ENCODE results near the gene CH25H.
A peak's percentile ranks its signal among the peaks of the same experiment; 100 is the strongest.
"Not testable (repeated sequence)": the region's sequence is repeated elsewhere in the genome, so short reads cannot be mapped to it uniquely, and the experiment has no call there.

Gene CH25H

DNA sequence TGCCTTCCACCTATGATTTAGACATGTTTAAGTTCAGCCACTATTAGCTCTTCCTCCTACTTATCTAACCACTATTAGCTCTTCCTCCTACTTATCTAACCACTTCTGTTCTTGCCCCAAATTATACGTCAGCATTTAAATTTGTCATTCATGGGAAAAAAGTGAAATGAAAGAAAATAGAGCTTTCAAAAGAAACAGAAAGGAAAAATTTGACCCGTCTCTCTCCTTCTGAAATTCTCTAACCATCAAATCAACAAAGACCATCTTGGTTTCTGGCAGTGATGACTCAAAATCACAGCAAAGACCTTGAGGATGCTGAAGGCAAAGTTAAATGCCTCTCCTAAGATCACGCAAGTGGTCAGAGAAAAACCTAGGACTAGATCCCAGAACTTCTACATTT is 41.9 kb upstream of the CH25H start:
- H3K36me3 ChIP-seq = peaks cover 0 to 37% (median 1%) of the 10 kb centered on the region in 11 experiments; a peak in 11 of 22 replicates
- H3K9me3 ChIP-seq (replicated peaks in 1 of 11) = peaks cover 13 to 18% (median 17%) of the 10 kb centered on the region in 11 experiments
- H4K20me1 ChIP-seq = peaks cover 0 to 27% (median 0%) of the 10 kb centered on the region in 11 experiments; a peak in 3 of 22 replicates
- peaks cover 31 to 75% (median 43%) of the 10 kb centered on the region in 10 experiments for H3K4me1 ChIP-seq
- TF ChIP-seq Cebpa-rat (IDR thresholded peaks at IDR 0.05) = no peak
- peak overlapping the region in 4 of 10 experiments; percentile 80 to 98 (median 90); a peak in 7 of 20 replicates for H3K4me3 ChIP-seq
- peak overlapping the region in 7 of 11 experiments; percentile 9 to 88 (median 83); a peak in 12 of 22 replicates for H3K4me2 ChIP-seq
- peak overlapping the region in 3 of 11 experiments; percentile 36 to 88 (median 87); a peak in 5 of 22 replicates for H3K9ac ChIP-seq
- H3K27ac ChIP-seq = peak overlapping the region in 2 of 11 experiments; percentile 4 to 21; a peak in 2 of 22 replicates
- H3K27me3 ChIP-seq = no peaks in the 10 kb centered on the region

DNA sequence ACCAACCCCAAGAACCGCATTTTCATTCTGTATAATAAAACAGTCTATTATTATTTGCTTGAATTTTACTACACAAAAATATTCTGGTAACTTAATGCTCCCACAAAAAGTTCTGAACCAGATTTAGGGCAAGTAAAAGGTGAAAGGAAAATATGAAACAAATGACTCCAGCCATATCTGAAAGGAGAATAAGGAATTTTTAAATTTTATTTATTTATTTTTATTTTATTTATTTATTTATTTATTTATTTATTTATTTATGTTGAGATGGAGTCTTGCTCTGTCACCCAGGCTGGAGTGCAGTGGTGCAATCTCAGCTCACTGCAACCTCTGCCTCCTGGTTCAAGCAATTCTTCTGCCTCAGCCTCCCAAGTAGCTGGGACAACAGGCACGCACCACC is 40.5 kb upstream of the CH25H start:
- not testable (repeated sequence) for H3K9me3 ChIP-seq (replicated peaks in 1 of 11)
- Histone ChIP-seq H3K4me1 (peaks cover 44 to 87% (median 57%) of the 10 kb centered on the region in 10 experiments), H3K36me3 (peaks cover 0 to 44% (median 0%) of the 10 kb centered on the region in 11 experiments; a peak in 5 of 22 replicates)

DNA sequence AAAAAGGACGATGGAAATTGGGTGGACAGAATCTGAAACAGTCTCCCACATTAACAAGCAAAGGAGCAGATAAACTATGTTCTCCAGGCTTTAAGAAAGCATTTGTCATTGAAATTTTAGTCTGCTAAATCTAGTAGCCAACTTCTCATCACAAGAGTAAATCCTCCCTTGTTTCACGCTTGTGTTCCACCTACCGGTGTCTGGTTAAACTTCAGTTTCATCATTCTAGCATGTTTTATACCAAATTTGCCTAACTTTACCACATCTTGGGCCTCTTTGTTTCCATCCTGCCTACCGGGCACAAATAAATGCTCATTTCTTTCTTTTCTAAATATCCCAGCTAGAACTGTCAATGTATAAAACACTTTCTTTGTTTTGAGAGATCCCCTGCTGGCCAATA is 38.7 kb upstream of the CH25H start:
- TF ChIP-seq Cebpa-rat (IDR thresholded peaks at IDR 0.05) = no peak
- Histone ChIP-seq H3K9me3 (replicated peaks in 1 of 11) (no peaks in the 10 kb centered on the region), H4K20me1 (peaks cover 0 to 27% (median 0%) of the 10 kb centered on the region in 11 experiments; a peak in 3 of 22 replicates), H3K9ac (peak overlapping the region in 3 of 11 experiments; percentile 46 to 78 (median 68); a peak in 6 of 22 replicates), H3K4me2 (peak overlapping the region; percentile 38 to 89 (median 83); a peak in 20 of 22 replicates), H3K27me3 (no peaks in the 10 kb centered on the region), H3K4me3 (peak overlapping the region in 3 of 10 experiments; percentile 21 to 93 (median 35); a peak in 5 of 20 replicates), H3K36me3 (peaks cover 0 to 53% (median 5%) of the 10 kb centered on the region in 11 experiments; a peak in 12 of 22 replicates), H3K27ac (peak overlapping the region in 9 of 11 experiments; percentile 5 to 95 (median 50); a peak in 16 of 22 replicates), H3K4me1 (peaks cover 55 to 99% (median 69%) of the 10 kb centered on the region in 10 experiments)

More for the DNA sequence above, 40.5 kb upstream of the CH25H start:
- not testable (repeated sequence) for H3K27me3 ChIP-seq, H3K27ac ChIP-seq
- H3K4me3 ChIP-seq = peak overlapping the region in 3 of 10 experiments; percentile 26 to 93 (median 26); a peak in 3 of 20 replicates
- peak overlapping the region in 2 of 11 experiments; percentile 68 to 78; a peak in 2 of 22 replicates for H3K9ac ChIP-seq
- peaks cover 0 to 27% (median 0%) of the 10 kb centered on the region in 11 experiments; a peak in 3 of 22 replicates for H4K20me1 ChIP-seq
- peak overlapping the region in 3 of 11 experiments; percentile 82 to 87 (median 86); a peak in 6 of 22 replicates for H3K4me2 ChIP-seq

DNA sequence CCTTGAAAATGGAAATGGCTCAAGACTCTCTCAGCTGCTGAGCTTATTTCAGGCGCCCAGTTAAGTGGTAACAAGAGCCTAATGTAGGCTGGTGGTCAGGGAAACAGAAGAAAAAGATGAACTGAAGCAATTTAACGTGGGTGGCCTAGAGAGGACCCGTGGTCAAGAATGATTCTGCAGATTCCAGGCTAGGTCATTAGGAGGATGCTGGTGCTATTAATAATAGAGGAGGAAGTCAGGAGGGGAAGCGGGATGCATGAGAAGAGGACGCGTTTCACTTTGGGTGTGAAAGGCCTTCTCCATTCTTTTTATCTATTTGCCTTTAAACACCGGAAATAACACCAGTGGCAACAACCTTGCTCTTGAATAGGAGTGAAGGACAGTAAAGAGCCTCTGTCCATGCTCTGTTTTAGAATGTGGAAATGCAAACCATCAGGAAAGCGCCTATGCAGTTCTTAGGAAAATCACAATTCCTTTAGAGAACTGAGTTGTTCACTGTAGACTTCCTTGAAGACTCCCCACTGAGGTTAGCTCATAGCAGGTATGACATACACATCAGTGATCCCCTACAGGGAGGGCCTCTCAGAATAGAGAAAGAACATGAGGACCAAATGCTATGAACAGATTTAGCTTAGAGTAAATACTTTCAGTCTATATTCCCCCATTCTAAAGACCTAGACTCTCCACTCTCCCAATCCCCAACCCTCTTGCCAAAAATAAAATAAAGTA is 35.9 kb upstream of the CH25H start:
- peak overlapping the region in 9 of 11 experiments; percentile 50 to 83 (median 65); a peak in 18 of 22 replicates for H3K9ac ChIP-seq
- H3K27me3 ChIP-seq = no peaks in the 10 kb centered on the region
- peaks cover 10 to 77% (median 25%) of the 10 kb centered on the region in 11 experiments; a peak in 21 of 22 replicates for H3K36me3 ChIP-seq
- peak in 2 of 11 experiments; percentile 16 to 24; a peak in 1 of 22 replicates for TF ChIP-seq Cebpa-rat (IDR thresholded peaks at IDR 0.05)
- peaks cover 49 to 100% (median 69%) of the 10 kb centered on the region in 10 experiments for H3K4me1 ChIP-seq
- H3K4me2 ChIP-seq = peak overlapping the region; percentile 76 to 89 (median 85)
- peak overlapping the region; percentile 28 to 95 (median 83) for H3K27ac ChIP-seq
- H3K4me3 ChIP-seq = peak overlapping the region; percentile 3 to 93 (median 29); a peak in 14 of 20 replicates
- peaks cover 0 to 2% (median 0%) of the 10 kb centered on the region in 11 experiments; a peak in 2 of 22 replicates for H4K20me1 ChIP-seq
- H3K9me3 ChIP-seq (replicated peaks in 1 of 11) = peaks cover 0 to 12% (median 0%) of the 10 kb centered on the region in 11 experiments; a peak in 1 of 22 replicates

- Histone ChIP-seq H3K4me1 (peaks cover 49 to 100% (median 69%) of the 10 kb centered on the region in 10 experiments), H3K27ac (peak overlapping the region; percentile 10 to 95 (median 83); a peak in 21 of 22 replicates), H3K9me3 (replicated peaks in 1 of 11) (peaks cover 0 to 12% (median 0%) of the 10 kb centered on the region in 11 experiments; a peak in 1 of 22 replicates)
These were observed 35.2 kb upstream of the CH25H start for GRCh38 chr10:89242345-89242684.

GRCh38 chr10:89241486-89242344 is 34.6 kb upstream of the CH25H start:
- Histone ChIP-seq H3K36me3 (peaks cover 10 to 80% (median 25%) of the 10 kb centered on the region in 11 experiments; a peak in 21 of 22 replicates), H3K4me1 (peaks cover 49 to 100% (median 69%) of the 10 kb centered on the region in 10 experiments), H3K4me2 (peak overlapping the region; percentile 76 to 89 (median 85)), H3K4me3 (peak overlapping the region in 6 of 10 experiments; percentile 5 to 35 (median 22); a peak in 9 of 20 replicates), H3K9ac (peak overlapping the region in 9 of 11 experiments; percentile 50 to 83 (median 65); a peak in 13 of 22 replicates), H3K9me3 (replicated peaks in 1 of 11) (peaks cover 0 to 12% (median 0%) of the 10 kb centered on the region in 11 experiments; a peak in 1 of 22 replicates), H3K27ac (peak overlapping the region; percentile 10 to 95 (median 83); a peak in 20 of 22 replicates), H4K20me1 (no peaks in the 10 kb centered on the region), H3K27me3 (no peaks in the 10 kb centered on the region)
- peak in 8 of 11 experiments; percentile 49 to 97 (median 76); a peak in 13 of 22 replicates for TF ChIP-seq Cebpa-rat (IDR thresholded peaks at IDR 0.05)

More at GRCh38 chr10:89242345-89242684, 35.2 kb upstream of the CH25H start:
- Histone ChIP-seq H3K36me3 (peaks cover 10 to 80% (median 25%) of the 10 kb centered on the region in 11 experiments; a peak in 21 of 22 replicates), H3K9ac (peak overlapping the region in 9 of 11 experiments; percentile 50 to 83 (median 65); a peak in 18 of 22 replicates), H4K20me1 (no peaks in the 10 kb centered on the region), H3K27me3 (no peaks in the 10 kb centered on the region), H3K4me3 (peak overlapping the region in 8 of 10 experiments; percentile 3 to 39 (median 22); a peak in 10 of 20 replicates), H3K4me2 (peak overlapping the region; percentile 76 to 89 (median 85))
- peak in 2 of 11 experiments; percentile 0 to 3; a peak in 2 of 22 replicates for TF ChIP-seq Cebpa-rat (IDR thresholded peaks at IDR 0.05)

DNA sequence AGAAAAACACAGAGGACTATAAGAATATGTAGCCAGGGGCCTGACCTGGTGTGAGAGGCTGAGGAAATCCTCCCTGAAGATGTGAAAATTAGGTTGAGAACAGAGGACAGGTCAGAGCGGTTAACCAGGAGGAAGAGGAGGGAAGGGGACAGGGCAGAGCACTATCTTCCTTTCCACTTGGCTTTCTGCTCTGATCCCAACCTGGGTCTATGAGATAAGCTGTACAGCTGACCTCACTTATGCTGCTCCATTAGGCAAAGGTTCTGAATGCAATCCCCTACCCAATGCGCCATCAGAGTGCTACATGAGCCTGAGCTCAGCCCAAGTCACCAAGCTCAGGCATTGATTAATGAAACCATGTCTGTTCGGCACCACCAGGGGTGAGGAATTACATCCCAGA is 33.9 kb upstream of the CH25H start:
- Histone ChIP-seq H4K20me1 (no peaks in the 10 kb centered on the region), H3K27me3 (no peaks in the 10 kb centered on the region), H3K4me3 (peak overlapping the region in 4 of 10 experiments; percentile 1 to 35 (median 31); a peak in 2 of 20 replicates), H3K4me2 (peak overlapping the region in 10 of 11 experiments; percentile 76 to 89 (median 86); a peak in 19 of 22 replicates), H3K4me1 (peaks cover 45 to 100% (median 66%) of the 10 kb centered on the region in 10 experiments), H3K36me3 (peaks cover 10 to 80% (median 25%) of the 10 kb centered on the region in 11 experiments; a peak in 21 of 22 replicates), H3K9me3 (replicated peaks in 1 of 11) (peaks cover 0 to 12% (median 0%) of the 10 kb centered on the region in 11 experiments; a peak in 1 of 22 replicates), H3K9ac (peak overlapping the region in 5 of 11 experiments; percentile 8 to 83 (median 78); a peak in 7 of 22 replicates), H3K27ac (peak overlapping the region in 10 of 11 experiments; percentile 56 to 95 (median 83); a peak in 18 of 22 replicates)
- no peak for TF ChIP-seq Cebpa-rat (IDR thresholded peaks at IDR 0.05)
